ENCODE measurements around the gene CEPT1. TPM values are rescaled to one million over a fixed set of nuclear protein-coding genes. Genes with fewer than 3 reads are reported as not detected.
"Not testable (repeated sequence)": the region's sequence is repeated elsewhere in the genome, so short reads cannot be mapped to it uniquely, and the experiment has no call there.

The CEPT1 gene
- 10 to 100 TPM; 23.9 to 28.8 TPM for total RNA-seq

DNA sequence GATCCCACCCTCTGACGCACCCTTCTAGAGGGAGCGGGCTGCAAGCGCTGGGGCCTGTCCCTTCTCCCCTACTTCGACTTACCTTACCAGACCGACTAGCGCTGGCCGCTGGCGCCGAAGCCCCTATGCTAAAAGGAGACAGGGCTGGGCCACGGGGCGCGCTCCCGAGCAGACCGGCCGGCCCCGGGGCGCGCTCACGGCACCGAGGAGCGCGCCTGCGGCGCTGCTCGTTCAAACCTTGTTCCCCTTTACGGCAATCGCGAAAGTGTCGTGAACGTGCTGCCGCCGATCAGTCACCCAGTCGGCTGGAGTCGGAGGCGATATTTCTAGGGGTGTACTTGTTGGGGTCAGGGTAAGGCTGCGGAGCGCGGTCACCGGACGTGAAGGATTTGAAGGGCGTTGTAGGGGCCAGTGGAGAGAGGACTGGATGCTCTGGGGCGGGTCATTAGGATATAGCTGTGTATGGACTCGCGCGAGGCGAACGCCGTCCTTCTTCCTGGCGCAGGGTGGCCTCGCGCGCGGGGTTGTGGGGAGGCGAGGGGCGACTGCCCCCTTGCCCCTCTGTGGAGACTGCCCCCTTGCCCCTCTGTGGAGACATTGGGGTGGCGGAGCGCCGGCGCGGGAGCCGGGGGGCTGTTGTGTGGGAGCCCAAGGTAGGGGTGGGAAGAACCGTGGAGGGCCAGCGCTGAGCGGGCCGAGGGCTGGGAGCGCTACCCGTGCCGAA lies at the start of gene CEPT1, which contains the start of gene DRAM2:
Gene CEPT1, plus strand, starts transcription at position 268 of the 724 bp plus-strand sequence. CDS start 7,492 bp downstream, outside the sequence.
Gene DRAM2, minus strand, starts transcription at position 138 of the 724 bp plus-strand sequence. CDS start 8,539 bp downstream, outside the sequence.
- Mint-ChIP-seq H3K9me3 (no peaks in the 10 kb centered on the region), H3K36me3 (peaks cover 15% of the 10 kb centered on the region)

DNA sequence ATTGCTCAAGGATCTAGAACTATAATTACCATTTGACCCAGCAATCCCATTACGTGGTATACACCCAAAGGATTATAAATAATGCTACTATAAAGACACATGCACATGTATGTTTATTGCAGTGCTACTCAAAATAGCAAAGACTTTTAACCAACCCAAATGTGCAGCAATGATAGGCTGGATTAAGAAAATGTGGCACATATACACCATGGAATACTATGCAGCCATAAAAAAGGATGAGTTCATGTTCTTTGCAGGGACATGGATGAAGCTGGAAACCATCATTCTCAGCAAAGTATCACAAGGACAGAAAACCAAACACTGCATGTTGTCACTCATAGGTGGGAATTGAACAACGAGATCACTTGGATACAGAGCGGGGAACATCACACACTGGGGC lies 44.6 kb upstream of the CEPT1 start:
- H3K4me1 Mint-ChIP-seq (ENCODE audit: low read depth); POLR2A ChIA-PET; H3K4me3 Mint-ChIP-seq; DNase-seq; H3K27me3 Mint-ChIP-seq; CTCF ChIA-PET; H3K27ac Mint-ChIP-seq; H3K36me3 Mint-ChIP-seq; intact Hi-C loops (cut with micrococcal nuclease): not testable (repeated sequence)
- H3K9me3 Mint-ChIP-seq = peaks cover 46% of the 10 kb centered on the region

More for the DNA sequence above, at the start of gene CEPT1, which contains the start of gene DRAM2:
- H3K4me1 Mint-ChIP-seq (ENCODE audit: low read depth) = peaks cover 34% of the 10 kb centered on the region
- peak within 1 kb of the TSS; percentile 88 for H3K27ac Mint-ChIP-seq
- ChIA-PET CTCF (interaction anchor here (1.6 kb wide), 1 partner anchor 110 kb away, joined by 7 read pairs; no protein-coding TSS in a partner anchor), POLR2A (interaction anchor here (0.8 to 1.7 kb wide), 5 partner anchors 42 to 79 kb away, joined by 3 to 8 read pairs (median 4); no protein-coding TSS in a partner anchor)
- peak; percentile 95 for DNase-seq
- no peaks in the 10 kb centered on the region for H3K27me3 Mint-ChIP-seq
- H3K4me3 Mint-ChIP-seq = peak within 1 kb of the TSS; percentile 92
- intact Hi-C loops (cut with micrococcal nuclease) = loop anchor here (1.0 to 10.0 kb wide), 7 partner anchors 8 to 307 kb away; partner anchors contain the start of genes ATP5PB, CD53 and WDR77

DNA sequence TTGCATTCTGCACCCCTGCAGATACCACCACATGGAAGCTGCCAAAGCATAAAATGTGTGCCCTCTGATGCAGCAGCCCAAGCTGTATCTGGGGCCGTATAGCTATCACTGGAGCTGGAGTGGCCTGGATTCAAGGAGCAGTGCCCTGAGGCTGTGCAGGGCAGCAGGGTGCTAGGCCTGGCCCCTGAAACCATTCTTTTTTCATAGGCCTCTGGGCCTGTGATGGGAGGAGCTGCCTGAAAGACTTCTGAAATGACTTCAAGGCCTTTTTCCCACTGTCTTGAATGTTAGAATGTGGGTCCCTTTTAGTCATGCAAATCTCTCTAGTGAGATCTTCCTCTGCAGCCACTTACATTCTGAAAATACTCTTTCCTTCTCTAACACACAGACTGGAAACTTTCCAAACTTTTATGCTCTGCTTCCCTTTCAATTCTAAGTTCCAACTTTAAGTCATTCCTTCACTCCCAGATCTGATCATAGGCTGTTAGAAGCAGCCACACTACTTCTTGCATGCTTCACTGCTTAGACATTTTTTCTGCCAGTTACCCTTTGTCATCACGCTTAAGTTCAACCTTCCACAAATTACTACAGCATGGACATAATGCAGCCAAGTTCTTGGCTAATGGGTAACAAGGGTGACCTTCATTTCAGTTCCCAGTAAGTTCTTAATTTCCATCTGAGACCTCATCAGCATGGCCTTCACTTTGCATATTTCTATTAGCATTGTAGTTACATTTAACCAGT lies 42.5 kb upstream of the CEPT1 start:
- POLR2A ChIA-PET = no interaction called here
- H3K9me3 Mint-ChIP-seq = peaks cover 60% of the 10 kb centered on the region
- CTCF ChIA-PET = no interaction called here
- no peak overlapping the region for H3K27ac Mint-ChIP-seq
- intact Hi-C loops (cut with micrococcal nuclease) = no loop called here
- no peak for DNase-seq
- no peaks in the 10 kb centered on the region for H3K27me3 Mint-ChIP-seq
- H3K4me3 Mint-ChIP-seq = no peak overlapping the region
- H3K36me3 Mint-ChIP-seq = peaks cover 2% of the 10 kb centered on the region
- H3K4me1 Mint-ChIP-seq (ENCODE audit: low read depth) = no peaks in the 10 kb centered on the region

DNA sequence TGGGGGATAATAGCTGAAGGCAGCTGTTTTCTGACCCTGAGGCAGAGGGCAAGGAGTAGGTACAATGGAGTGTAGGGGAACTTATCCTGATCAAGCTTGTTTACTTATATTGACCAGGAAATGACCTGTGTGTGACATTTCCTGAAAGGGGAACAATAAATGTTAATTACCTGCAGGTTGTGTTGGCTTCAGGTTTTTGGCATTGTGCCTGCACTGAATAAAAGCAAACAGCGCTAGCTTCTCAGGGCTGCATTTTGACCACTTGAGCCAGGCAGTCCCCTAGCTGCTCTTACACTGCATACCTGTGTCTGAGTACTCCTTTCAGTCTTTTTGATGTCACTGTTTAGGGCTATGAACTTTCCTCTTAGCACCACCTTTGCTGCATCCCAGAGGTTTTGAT lies 40.7 kb upstream of the CEPT1 start:
- POLR2A ChIA-PET = no interaction called here
- Mint-ChIP-seq H3K4me3 (no peak overlapping the region), H3K27ac (no peak overlapping the region), H3K27me3 (no peaks in the 10 kb centered on the region), H3K9me3 (peaks cover 53% of the 10 kb centered on the region), H3K36me3 (peaks cover 2% of the 10 kb centered on the region), H3K4me1 (ENCODE audit: low read depth) (no peaks in the 10 kb centered on the region)
- CTCF ChIA-PET = no interaction called here
- intact Hi-C loops (cut with micrococcal nuclease) = no loop called here
- DNase-seq = no peak

DNA sequence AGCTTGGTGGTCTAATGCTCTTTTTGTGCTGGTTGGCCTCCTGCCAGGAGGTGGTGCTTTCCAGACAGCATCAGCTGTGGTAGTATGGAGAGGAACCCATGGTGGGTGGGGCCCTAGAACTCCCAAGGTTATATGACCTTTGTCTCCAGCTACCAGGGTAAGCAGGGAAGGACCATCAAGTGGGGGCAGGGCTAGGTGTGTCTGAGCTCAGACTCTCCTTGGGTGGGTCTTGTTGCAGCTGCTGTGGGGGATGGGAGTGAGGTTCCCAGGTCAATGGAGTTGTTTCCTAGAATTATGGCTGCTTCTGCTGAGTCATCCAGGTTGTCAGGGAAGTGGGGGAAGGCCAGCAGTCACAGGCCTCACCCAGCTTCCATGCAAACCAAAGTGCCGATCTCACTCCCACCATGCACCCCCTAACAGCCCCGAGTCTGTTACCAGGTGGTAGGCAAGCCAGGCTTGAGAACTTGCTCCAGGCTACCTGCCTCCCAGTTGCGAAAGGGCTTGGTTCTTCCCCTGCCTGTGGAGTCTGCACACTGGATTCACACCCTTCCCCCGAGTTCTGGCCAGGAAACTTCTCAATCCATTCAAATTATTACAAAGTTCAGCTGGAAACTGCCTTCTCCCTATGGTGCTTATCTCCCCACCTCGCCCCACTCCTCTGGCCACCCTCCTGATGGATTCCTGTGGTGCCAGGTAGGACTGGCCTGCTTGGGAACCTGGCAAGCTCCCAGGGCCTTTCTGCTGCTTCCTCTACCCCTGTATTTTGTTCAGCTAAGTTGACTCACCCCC lies 38.0 kb upstream of the CEPT1 start:
- Mint-ChIP-seq H3K4me1 (ENCODE audit: low read depth) (no peaks in the 10 kb centered on the region), H3K4me3 (no peak overlapping the region), H3K36me3 (peaks cover 2% of the 10 kb centered on the region), H3K9me3 (peaks cover 37% of the 10 kb centered on the region), H3K27ac (no peak overlapping the region), H3K27me3 (no peaks in the 10 kb centered on the region)
- no peak for DNase-seq
- intact Hi-C loops (cut with micrococcal nuclease) = no loop called here
- ChIA-PET CTCF (no interaction called here), POLR2A (no interaction called here)

DNA sequence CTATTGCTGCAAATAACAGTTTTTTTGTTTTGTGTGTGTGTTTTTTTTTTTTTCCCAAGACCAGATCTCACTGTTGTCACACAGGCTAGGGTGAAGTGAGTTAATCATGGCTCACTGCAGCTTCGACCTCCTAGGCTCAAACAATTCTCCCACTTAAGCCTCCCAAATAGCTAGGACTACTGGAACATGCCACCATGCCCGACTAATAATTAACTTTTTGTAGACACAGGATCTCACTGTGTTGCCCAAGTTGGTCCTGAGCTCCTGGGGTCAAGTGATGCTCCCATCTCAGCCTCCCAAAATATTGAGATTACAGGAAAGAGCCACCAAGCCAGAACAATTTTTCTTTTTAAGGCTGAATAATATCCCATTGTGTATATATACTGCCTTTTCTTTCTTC lies 35.0 kb upstream of the CEPT1 start:
- intact Hi-C loops (cut with micrococcal nuclease) = no loop called here
- no peak for DNase-seq
- Mint-ChIP-seq H3K4me1 (ENCODE audit: low read depth) (no peaks in the 10 kb centered on the region), H3K27me3 (no peaks in the 10 kb centered on the region), H3K27ac (no peak overlapping the region), H3K36me3 (peaks cover 3% of the 10 kb centered on the region), H3K9me3 (peaks cover 27% of the 10 kb centered on the region), H3K4me3 (no peak overlapping the region)
- ChIA-PET POLR2A (no interaction called here), CTCF (interaction anchor here (0.6 kb wide), 1 partner anchor 598 kb away, joined by 3 read pairs; no protein-coding TSS in a partner anchor)

DNA sequence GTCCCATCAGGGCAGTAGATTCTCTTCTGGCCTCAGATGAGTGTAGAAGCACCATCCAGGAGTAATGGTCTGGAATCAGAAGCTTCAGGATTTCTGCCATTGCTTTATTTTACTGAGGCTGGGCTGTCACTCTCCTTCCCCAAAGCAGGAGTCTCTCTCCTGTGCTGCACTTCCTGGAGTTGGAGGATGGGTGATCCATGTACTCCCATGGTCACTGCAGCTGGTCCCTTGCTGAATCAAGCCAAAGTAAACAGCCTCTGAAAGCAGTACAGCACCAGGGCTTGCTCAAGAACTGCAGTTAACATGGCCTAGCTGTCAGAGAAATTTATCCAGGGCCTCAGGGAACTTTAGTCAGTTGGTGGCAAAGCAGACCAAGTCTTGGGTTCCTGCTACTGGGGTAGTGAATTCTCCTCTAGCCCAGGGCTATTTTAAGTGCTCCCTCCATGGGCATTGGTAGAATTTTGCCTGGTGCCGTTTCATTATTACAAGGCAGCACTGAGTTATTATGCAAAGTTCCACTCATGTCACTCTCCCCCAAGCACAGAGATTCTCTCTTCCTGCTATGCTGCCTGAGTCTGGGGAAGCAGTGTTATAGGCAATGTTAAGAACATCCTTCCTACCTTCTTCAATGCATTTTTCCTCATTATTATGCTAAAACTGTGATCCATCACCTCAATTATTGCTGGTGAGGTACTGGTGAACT lies 29.7 kb upstream of the CEPT1 start:
- Mint-ChIP-seq H3K9me3 (peaks cover 10% of the 10 kb centered on the region), H3K27me3 (no peaks in the 10 kb centered on the region), H3K27ac (no peak overlapping the region), H3K36me3 (peaks cover 12% of the 10 kb centered on the region), H3K4me3 (no peak overlapping the region), H3K4me1 (ENCODE audit: low read depth) (no peaks in the 10 kb centered on the region)
- POLR2A ChIA-PET = no interaction called here
- intact Hi-C loops (cut with micrococcal nuclease) = no loop called here
- CTCF ChIA-PET = no interaction called here
- no peak for DNase-seq

DNA sequence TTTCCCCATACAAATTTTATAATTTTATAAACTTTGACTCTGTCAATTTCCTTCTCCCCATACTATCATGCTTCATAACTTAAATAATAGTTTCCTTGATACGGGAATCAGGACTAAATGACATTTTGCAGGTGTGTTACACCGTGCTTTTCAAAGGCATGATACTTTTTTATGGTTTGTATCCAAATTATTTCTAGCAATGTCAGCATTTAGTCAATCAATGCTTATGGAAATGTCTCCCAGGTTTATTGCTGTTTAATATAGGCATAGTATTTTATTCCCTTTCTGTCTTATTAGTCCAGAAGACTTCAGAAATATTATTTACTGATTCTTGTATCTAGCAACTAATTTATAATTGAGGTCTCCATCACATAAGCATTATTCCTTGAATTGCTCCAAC lies 23.5 kb upstream of the CEPT1 start:
- CTCF ChIA-PET = no interaction called here

DNA sequence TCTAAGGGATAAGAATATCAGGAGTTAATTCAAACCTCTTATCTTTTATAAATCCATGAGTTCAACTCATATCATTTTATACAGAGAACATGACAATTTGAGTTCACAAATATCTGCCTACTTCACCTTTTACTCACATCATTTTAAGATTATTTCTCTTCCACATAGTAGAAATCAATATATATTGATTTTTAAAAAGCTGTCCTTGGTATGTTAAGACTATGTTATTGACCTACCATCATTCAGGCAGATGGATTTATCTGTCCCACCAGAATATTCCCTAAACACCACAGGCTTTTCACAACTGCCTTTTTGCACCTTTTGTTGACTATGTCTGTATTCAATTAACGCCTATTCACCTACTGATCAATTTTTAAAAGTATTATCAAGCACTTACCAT lies 13.7 kb upstream of the CEPT1 start:
- peaks cover 39% of the 10 kb centered on the region for H3K36me3 Mint-ChIP-seq
- ChIA-PET CTCF (no interaction called here), POLR2A (no interaction called here)
- H3K4me3 Mint-ChIP-seq = no peak overlapping the region
- peaks cover 15% of the 10 kb centered on the region for H3K4me1 Mint-ChIP-seq (ENCODE audit: low read depth)
- H3K27me3 Mint-ChIP-seq = no peaks in the 10 kb centered on the region
- DNase-seq = no peak
- intact Hi-C loops (cut with micrococcal nuclease) = no loop called here
- H3K9me3 Mint-ChIP-seq = no peaks in the 10 kb centered on the region
- no peak overlapping the region for H3K27ac Mint-ChIP-seq

More for the DNA sequence above, 23.5 kb upstream of the CEPT1 start:
- intact Hi-C loops (cut with micrococcal nuclease) = no loop called here
- Mint-ChIP-seq H3K4me1 (ENCODE audit: low read depth) (no peaks in the 10 kb centered on the region), H3K36me3 (peaks cover 33% of the 10 kb centered on the region), H3K27ac (no peak overlapping the region), H3K4me3 (no peak overlapping the region), H3K9me3 (no peaks in the 10 kb centered on the region), H3K27me3 (no peaks in the 10 kb centered on the region)
- no peak for DNase-seq
- POLR2A ChIA-PET = no interaction called here

DNA sequence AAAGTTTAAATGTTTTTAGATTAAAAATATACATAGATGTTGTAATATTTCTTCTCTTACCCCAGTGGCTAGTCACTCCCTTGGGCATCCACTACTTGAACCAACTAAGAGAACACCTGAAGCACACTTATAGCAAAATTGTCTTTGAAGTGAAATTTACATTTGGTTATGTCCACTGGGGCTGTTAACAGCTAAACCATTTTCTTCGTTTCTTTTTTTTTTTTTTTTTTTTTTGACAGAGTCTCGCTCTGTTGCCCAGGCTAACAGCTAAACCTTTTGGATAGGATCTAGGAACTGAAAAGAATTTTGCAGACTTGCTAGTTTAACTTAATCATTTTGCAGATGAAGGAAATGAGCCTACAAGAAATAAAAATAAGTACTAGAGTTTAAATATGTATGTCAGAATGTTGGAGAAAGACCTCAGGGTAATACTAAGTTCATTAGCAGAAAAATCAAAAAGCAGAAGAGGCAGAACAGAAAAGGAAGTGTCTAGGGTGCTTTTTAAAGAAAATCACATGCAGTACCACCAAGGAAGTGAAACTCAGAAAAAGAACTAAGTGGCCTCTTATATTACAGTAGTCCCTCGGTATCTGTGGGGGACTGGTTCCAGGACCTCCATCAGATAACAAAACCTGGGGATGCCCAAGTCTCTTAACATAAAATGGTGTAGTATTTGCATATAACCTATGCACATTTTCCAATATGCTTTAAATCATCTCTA lies 11.9 kb upstream of the CEPT1 start:
- Mint-ChIP-seq H3K9me3 (no peaks in the 10 kb centered on the region), H3K27ac (no peak overlapping the region), H3K36me3 (peaks cover 42% of the 10 kb centered on the region), H3K27me3 (no peaks in the 10 kb centered on the region), H3K4me1 (ENCODE audit: low read depth) (peaks cover 15% of the 10 kb centered on the region), H3K4me3 (no peak overlapping the region)
- intact Hi-C loops (cut with micrococcal nuclease) = no loop called here
- POLR2A ChIA-PET = no interaction called here
- CTCF ChIA-PET = no interaction called here
- no peak for DNase-seq

DNA sequence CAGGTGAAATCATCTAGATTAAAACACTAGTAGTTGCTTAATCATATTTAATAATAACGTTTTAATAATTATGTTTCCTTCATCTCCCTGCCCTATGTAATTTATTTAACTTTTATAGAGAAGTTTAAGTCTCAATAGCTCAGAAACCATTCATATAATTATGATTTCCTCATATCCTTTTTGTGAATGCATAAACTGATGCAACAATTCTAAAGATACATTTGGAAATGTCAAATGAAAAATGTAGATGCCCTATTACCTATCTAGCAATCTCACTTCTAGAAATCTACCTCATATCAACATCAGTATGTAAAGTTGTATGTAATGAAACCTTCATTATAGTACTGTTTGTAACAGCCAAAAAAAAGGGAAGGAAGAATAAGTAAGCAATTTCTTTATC lies 10.6 kb upstream of the CEPT1 start:
- Mint-ChIP-seq H3K27ac (no peak overlapping the region), H3K27me3 (no peaks in the 10 kb centered on the region), H3K4me3 (no peak overlapping the region), H3K9me3 (no peaks in the 10 kb centered on the region), H3K36me3 (peaks cover 39% of the 10 kb centered on the region), H3K4me1 (ENCODE audit: low read depth) (peaks cover 15% of the 10 kb centered on the region)
- DNase-seq = no peak
- ChIA-PET POLR2A (no interaction called here), CTCF (no interaction called here)
- intact Hi-C loops (cut with micrococcal nuclease) = no loop called here

All from activated CD4-positive, alpha-beta memory T cell treated with anti-CD3 and anti-CD28 coated beads for 36 hours (primary cell).